Naive thymus-derived CD4-positive, alpha-beta T cell (primary cell): Measurements from ENCODE around the gene CHST12. TPM values are rescaled to one million over a fixed set of nuclear protein-coding genes. Genes with fewer than 3 reads are reported as not detected.

Experiments
- ATAC-seq: fragments of 150-1000 bp; cut with Tn5 transposase; 2 replicates; pipeline ENCODE4 v1.10.0; 2021; ENCODE audit warnings: mild to moderate bottlenecking, moderate library complexity
- CTCF ChIA-PET: fragments of 350-600 bp; sonication (Branson Sonifier 250); formaldehyde crosslinking; loops from one replicate; lab custom pipeline; 2021; ENCODE audit warnings: antibody characterized with exemption; lab: Charles Lee
- POLR2A ChIA-PET: fragments of 350-600 bp; sonication (Branson Sonifier 250); formaldehyde crosslinking; loops from one replicate; lab custom pipeline; 2021; ENCODE audit warnings: antibody characterized with exemption, inconsistent platforms; lab: Charles Lee
- DNase-seq, 9 donors: peaks; one replicate each; pipeline versions ENCODE4 v3.0.0 to v3.0.0-alpha.2; 2020 to 2022; ENCODE audit warnings: mixed read lengths in 1 of 9
- H3K27ac ChIP-seq: one replicate; pipeline ENCODE4 v1.7.0; 2013; ENCODE audit warnings: mild to moderate bottlenecking, low read depth, low read length, moderate library complexity
- H3K27me3 ChIP-seq, 2 donors: one replicate each; pipeline ENCODE4 v1.7.0; 2013; ENCODE audit warnings: low read length in 2 of 2, mild to moderate bottlenecking in 2 of 2, moderate library complexity in 2 of 2; ENCODE audit not compliant: control insufficient read depth in 2 of 2, insufficient read depth in 2 of 2
- H3K36me3 ChIP-seq, 3 experiments: 1 replicate in 2 of 3; 2 replicates in 1 of 3; pipeline ENCODE4 v1.7.0; 2013; ENCODE audit warnings: low read length in 3 of 3, mild to moderate bottlenecking in 3 of 3, moderate library complexity in 1 of 3; ENCODE audit not compliant: insufficient read depth in 3 of 3, control insufficient read depth in 2 of 3
- H3K4me1 ChIP-seq, 2 donors: one replicate each; pipeline ENCODE4 v1.7.0; 2013; ENCODE audit warnings: low read length in 2 of 2, mild to moderate bottlenecking in 2 of 2, moderate library complexity in 1 of 2; ENCODE audit not compliant: control insufficient read depth in 2 of 2, insufficient read depth in 2 of 2
- H3K4me3 ChIP-seq: 2 replicates; pipeline ENCODE4 v1.7.0; 2013; ENCODE audit warnings: mild to moderate bottlenecking, low read length
- H3K9me3 ChIP-seq, 3 experiments: 1 replicate in 2 of 3; 2 replicates in 1 of 3; pipeline ENCODE4 v1.7.0; 2013; ENCODE audit warnings: low read length in 3 of 3; ENCODE audit not compliant: control insufficient read depth in 2 of 3
- H3K27ac Mint-ChIP-seq, 9 donors: one replicate each; pipeline ENCODE4 v1.8.0; 2020 to 2022; ENCODE audit warnings: mixed read lengths in 9 of 9, mild to moderate bottlenecking in 8 of 9, moderate library complexity in 5 of 9, inconsistent platforms in 2 of 9
- H3K27me3 Mint-ChIP-seq, 5 donors: one replicate each; pipeline ENCODE4 v1.8.0; 2021 to 2022; ENCODE audit warnings: mixed read lengths in 5 of 5, mild to moderate bottlenecking in 1 of 5
- H3K36me3 Mint-ChIP-seq, 5 donors: one replicate each; pipeline ENCODE4 v1.8.0; 2020 to 2022; ENCODE audit warnings: mixed read lengths in 5 of 5, mild to moderate bottlenecking in 3 of 5, inconsistent platforms in 1 of 5
- H3K4me1 Mint-ChIP-seq, 7 donors: one replicate each; pipeline ENCODE4 v1.8.0; 2020 to 2022; ENCODE audit warnings: mixed read lengths in 7 of 7, mild to moderate bottlenecking in 3 of 7, inconsistent platforms in 1 of 7
- H3K4me3 Mint-ChIP-seq, 10 donors: one replicate each; pipeline ENCODE4 v1.8.0; 2020 to 2022; ENCODE audit warnings: mild to moderate bottlenecking in 10 of 10, mixed read lengths in 10 of 10, moderate library complexity in 6 of 10, inconsistent platforms in 2 of 10
- H3K9me3 Mint-ChIP-seq, 11 donors: one replicate each; pipeline ENCODE4 v1.8.0; 2020 to 2022; ENCODE audit warnings: mixed read lengths in 11 of 11, mild to moderate bottlenecking in 4 of 11, inconsistent platforms in 1 of 11, moderate library complexity in 1 of 11
- intact Hi-C, 2 donors: fragments of 100-400 bp; cut with micrococcal nuclease; formaldehyde crosslinking; loops; one replicate each; pipeline ENCODE4 v1.15.1; 2023
- polyA plus RNA-seq, 2 donors: library from polyadenylated mRNA; unstranded; fragments of 300-500 nt; fragmentation: Illumina TruSeq; gene quantifications; one replicate each; pipeline ENCODE4 v1.2.3, GENCODE V29; 2021
- total RNA-seq, 6 experiments: library from RNA in 5 of 6; stranded (reverse) in 5 of 6; gene quantifications; 1 replicate in 5 of 6; 2 replicates in 1 of 6; pipeline ENCODE4 v1.2.3 and lab custom pipeline; 2021 to 2026

CHST12 gene
- total and polyA plus RNA-seq, 7 experiments from 2014 or later: 8.1 to 41.6 (median 19.5) TPM

DNA sequence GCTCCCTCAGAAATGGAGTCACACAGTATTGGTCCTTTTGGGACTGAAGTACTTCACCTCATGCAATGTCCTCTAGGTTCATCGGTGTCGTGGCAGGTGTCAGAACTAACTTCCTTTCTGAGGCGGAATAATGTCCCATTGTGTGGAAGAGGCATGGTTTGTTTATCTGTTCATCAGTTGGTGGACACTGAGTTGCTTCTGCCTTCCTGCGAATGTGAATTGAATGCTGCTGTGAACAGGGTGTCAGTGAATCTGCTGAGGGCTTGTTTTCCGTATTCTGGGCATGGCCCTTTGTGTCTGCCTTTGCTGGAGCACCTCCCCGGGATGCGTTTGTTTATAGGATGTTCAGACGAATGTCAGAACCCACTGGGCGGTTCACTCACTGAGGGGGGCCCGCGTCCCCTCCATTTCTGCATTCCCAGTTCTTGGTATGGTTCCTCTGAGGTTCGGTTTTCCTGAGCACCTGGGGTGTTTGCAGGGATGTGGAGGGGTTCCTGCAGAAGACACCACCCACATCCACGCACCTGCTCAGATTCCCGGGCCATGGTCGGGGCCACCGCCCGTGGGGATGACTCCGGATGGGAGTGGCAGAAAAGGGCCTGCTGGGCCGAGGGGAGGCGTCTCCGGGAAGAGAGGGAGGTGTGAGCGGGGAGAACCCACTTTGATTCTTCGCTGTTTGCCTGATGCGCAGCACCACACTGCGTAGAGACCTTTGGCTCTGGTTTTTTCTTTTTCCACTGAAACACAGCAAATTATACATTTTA lies 33.1 kb downstream of the CHST12 start:
- no peak overlapping the region for H3K27ac Mint-ChIP-seq
- intact Hi-C loops: no loop called here
- ATAC-seq: no peak

DNA sequence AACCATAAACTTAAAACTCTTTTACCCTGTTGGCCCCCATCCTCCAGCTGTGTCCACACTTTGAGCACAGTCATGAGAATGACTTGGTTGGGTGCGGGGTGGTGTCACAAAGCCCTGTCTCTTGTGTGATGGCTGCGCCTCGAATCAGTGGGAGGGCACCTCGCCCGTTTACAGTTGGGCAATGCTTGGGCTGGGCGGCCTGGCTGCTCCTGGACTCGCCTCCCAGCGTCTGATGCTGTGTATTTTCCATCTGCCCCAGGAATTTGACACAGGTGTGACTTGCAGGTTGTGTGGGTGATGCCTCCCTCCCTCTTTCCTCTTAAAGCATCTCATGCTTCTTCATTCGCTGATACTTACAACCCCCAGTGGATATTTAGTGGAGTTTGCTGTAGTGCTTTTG lies 33.7 kb downstream of the CHST12 start:
- ATAC-seq: no peak
- DNase-seq: no peak
- Histone ChIP-seq H3K27ac (no peak overlapping the region), H3K27me3 (no peaks in the 10 kb centered on the region), H3K4me1 (no peaks in the 10 kb centered on the region), H3K9me3 (no peaks in the 10 kb centered on the region), H3K4me3 (no peak overlapping the region), H3K36me3 (peaks cover 0 to 46% (median 3%) of the 10 kb centered on the region in 3 experiments)
- Mint-ChIP-seq H3K9me3 (no peaks in the 10 kb centered on the region), H3K27ac (no peak overlapping the region), H3K36me3 (peaks cover 0 to 46% (median 9%) of the 10 kb centered on the region in 5 donors), H3K27me3 (no peaks in the 10 kb centered on the region), H3K4me3 (no peak overlapping the region), H3K4me1 (peaks cover 0 to 15% (median 0%) of the 10 kb centered on the region in 7 donors)
- CTCF ChIA-PET: no interaction called here
- POLR2A ChIA-PET: no interaction called here
- intact Hi-C loops: no loop called here

More for the DNA sequence above, 33.1 kb downstream of the CHST12 start:
- no peak overlapping the region for H3K4me3 Mint-ChIP-seq
- peaks cover 0 to 42% (median 11%) of the 10 kb centered on the region in 5 donors for H3K36me3 Mint-ChIP-seq
- no peak overlapping the region for H3K4me3 ChIP-seq
- ChIA-PET POLR2A (no interaction called here), CTCF (no interaction called here)
- no peaks in the 10 kb centered on the region for H3K27me3 Mint-ChIP-seq
- H3K4me1 ChIP-seq: no peaks in the 10 kb centered on the region
- no peak for DNase-seq
- H3K27ac ChIP-seq: no peak overlapping the region
- peaks cover 0 to 13% (median 0%) of the 10 kb centered on the region in 7 donors for H3K4me1 Mint-ChIP-seq
- peaks cover 0 to 46% (median 3%) of the 10 kb centered on the region in 3 experiments for H3K36me3 ChIP-seq
- no peaks in the 10 kb centered on the region for H3K9me3 ChIP-seq
- H3K9me3 Mint-ChIP-seq: no peaks in the 10 kb centered on the region
- H3K27me3 ChIP-seq: no peaks in the 10 kb centered on the region

- Mint-ChIP-seq H3K36me3 (peaks cover 0 to 47% (median 7%) of the 10 kb centered on the region in 5 donors), H3K4me1 (peaks cover 0 to 15% (median 0%) of the 10 kb centered on the region in 7 donors)
Observed at GRCh38 chr7:2437537-2438148, 34.2 kb downstream of the CHST12 start.

DNA sequence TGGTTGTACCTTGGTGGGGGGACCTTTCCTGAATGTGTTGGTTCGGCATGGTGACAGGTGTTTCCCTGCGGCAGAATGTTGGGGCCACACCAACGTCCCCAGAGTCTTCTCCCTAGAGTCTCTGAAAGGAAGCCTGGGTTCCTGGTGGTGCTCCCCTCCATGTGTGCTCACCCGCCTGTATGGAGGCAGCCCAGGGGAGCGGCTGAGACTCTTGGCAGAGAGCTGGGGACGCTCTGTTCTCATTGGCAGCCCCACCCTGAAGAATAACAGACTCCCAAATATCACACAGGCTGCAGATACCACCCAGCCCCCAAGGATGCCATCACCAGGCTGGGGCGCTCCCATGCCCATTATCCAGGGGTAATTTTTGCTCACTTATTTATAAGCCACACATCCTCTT lies 34.8 kb downstream of the CHST12 start:
- CTCF ChIA-PET: no interaction called here
- no peak overlapping the region for H3K4me3 ChIP-seq
- peaks cover 0 to 35% (median 3%) of the 10 kb centered on the region in 3 experiments for H3K36me3 ChIP-seq
- Mint-ChIP-seq H3K9me3 (no peaks in the 10 kb centered on the region), H3K4me3 (no peak overlapping the region), H3K4me1 (peaks cover 0 to 15% (median 0%) of the 10 kb centered on the region in 7 donors), H3K27me3 (no peaks in the 10 kb centered on the region), H3K27ac (no peak overlapping the region), H3K36me3 (peaks cover 0 to 47% (median 7%) of the 10 kb centered on the region in 5 donors)
- POLR2A ChIA-PET: no interaction called here
- H3K4me1 ChIP-seq: no peaks in the 10 kb centered on the region
- no peak for ATAC-seq
- no peaks in the 10 kb centered on the region for H3K9me3 ChIP-seq
- H3K27me3 ChIP-seq: no peaks in the 10 kb centered on the region
- H3K27ac ChIP-seq: no peak overlapping the region
- intact Hi-C loops: no loop called here
- no peak for DNase-seq

More at GRCh38 chr7:2437537-2438148, 34.2 kb downstream of the CHST12 start:
- Histone ChIP-seq H3K27ac (no peak overlapping the region), H3K4me1 (no peaks in the 10 kb centered on the region), H3K36me3 (peaks cover 0 to 41% (median 3%) of the 10 kb centered on the region in 3 experiments), H3K4me3 (no peak overlapping the region), H3K27me3 (no peaks in the 10 kb centered on the region), H3K9me3 (no peaks in the 10 kb centered on the region)
- POLR2A ChIA-PET: no interaction called here
- no peak overlapping the region for H3K4me3 Mint-ChIP-seq
- no peaks in the 10 kb centered on the region for H3K9me3 Mint-ChIP-seq
- H3K27me3 Mint-ChIP-seq: no peaks in the 10 kb centered on the region
- CTCF ChIA-PET: no interaction called here
- H3K27ac Mint-ChIP-seq: no peak overlapping the region
- intact Hi-C loops: no loop called here
- DNase-seq: no peak
- ATAC-seq: no peak

DNA sequence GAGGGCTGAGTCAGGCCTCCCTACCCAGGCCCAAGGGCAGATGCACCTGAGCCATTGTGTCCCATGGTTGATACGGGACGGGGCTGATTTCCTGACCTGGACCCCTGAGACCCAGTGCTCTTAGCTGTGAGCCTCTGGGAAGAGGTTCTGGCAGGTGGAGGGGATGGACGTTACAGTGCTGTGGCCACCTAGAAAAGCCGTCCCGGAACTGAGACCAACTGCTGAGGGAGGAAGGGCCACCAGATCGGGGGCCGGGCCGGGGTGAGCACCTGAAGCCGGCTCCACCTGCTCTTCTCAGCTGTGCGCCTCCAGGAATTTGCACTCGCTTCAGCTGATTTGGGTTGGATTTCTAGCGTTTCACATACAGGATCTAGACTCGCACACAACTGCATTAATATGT lies 35.4 kb downstream of the CHST12 start:
- ATAC-seq (no peak), DNase-seq (no peak)
- Mint-ChIP-seq H3K27me3 (no peaks in the 10 kb centered on the region), H3K4me3 (no peak overlapping the region), H3K27ac (no peak overlapping the region), H3K4me1 (peaks cover 0 to 15% (median 0%) of the 10 kb centered on the region in 7 donors), H3K9me3 (no peaks in the 10 kb centered on the region), H3K36me3 (peaks cover 0 to 41% (median 6%) of the 10 kb centered on the region in 5 donors)
- POLR2A ChIA-PET: no interaction called here
- intact Hi-C loops: no loop called here
- CTCF ChIA-PET: no interaction called here
- Histone ChIP-seq H3K27ac (no peak overlapping the region), H3K4me1 (no peaks in the 10 kb centered on the region), H3K27me3 (no peaks in the 10 kb centered on the region), H3K36me3 (peaks cover 0 to 30% (median 3%) of the 10 kb centered on the region in 3 experiments), H3K4me3 (no peak overlapping the region), H3K9me3 (no peaks in the 10 kb centered on the region)

GRCh38 chr7:2440608-2441245 lies 37.3 kb downstream of the CHST12 start:
- no peaks in the 10 kb centered on the region for H3K4me1 ChIP-seq
- CTCF ChIA-PET: interaction anchor here (0.7 kb wide), 1 partner anchor 9 kb away, joined by 4 read pairs; no protein-coding TSS in a partner anchor

More at GRCh38 chr7:2440608-2441245, 37.3 kb downstream of the CHST12 start:
- H3K27ac ChIP-seq: no peak overlapping the region
- H3K27me3 ChIP-seq: no peaks in the 10 kb centered on the region
- H3K4me3 Mint-ChIP-seq: no peak overlapping the region
- H3K36me3 ChIP-seq: peaks cover 0 to 23% (median under 1%) of the 10 kb centered on the region in 3 experiments
- ATAC-seq (no peak), DNase-seq (no peak)
- no peaks in the 10 kb centered on the region for H3K9me3 Mint-ChIP-seq
- H3K27me3 Mint-ChIP-seq: no peaks in the 10 kb centered on the region
- H3K27ac Mint-ChIP-seq: peak overlapping the region in 3 of 9 donors; percentile 14 to 59 (median 37)
- H3K4me3 ChIP-seq: no peak overlapping the region
- intact Hi-C loops: no loop called here
- H3K4me1 Mint-ChIP-seq: peaks cover 0 to 15% (median 0%) of the 10 kb centered on the region in 7 donors
- H3K36me3 Mint-ChIP-seq: peaks cover 0 to 27% (median 6%) of the 10 kb centered on the region in 5 donors
- POLR2A ChIA-PET: no interaction called here
- no peaks in the 10 kb centered on the region for H3K9me3 ChIP-seq
